IPS DF 19.7 (cell line): ENCODE measurements around the gene FOXP1.

Source experiments
- DNase-seq: peaks from one replicate; pipeline ENCODE4 v3.0.0-alpha.2; 2013; ENCODE audit warnings: low read depth, low spot score

FOXP1 gene

DNA sequence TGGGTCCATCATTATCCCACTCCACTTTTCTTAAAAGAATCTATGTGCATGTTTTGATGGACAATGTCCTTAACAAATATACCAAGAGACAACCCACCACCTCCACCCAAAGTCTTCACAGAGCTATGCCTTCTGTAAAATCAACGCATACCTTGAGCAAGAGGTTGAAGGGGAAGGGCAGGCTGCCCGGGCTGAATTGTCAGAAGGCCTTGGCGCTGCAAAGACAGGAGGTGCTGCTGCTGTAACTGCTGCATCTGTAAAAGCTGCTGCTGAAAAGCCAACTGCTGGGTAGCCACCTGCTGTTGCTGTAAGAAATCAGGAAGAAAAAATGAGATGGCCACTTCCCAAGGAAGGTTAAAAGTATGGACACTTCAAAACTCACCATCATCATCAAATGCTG, 536.7 kb downstream of the FOXP1 start:
- DNase-seq = no peak

DNA sequence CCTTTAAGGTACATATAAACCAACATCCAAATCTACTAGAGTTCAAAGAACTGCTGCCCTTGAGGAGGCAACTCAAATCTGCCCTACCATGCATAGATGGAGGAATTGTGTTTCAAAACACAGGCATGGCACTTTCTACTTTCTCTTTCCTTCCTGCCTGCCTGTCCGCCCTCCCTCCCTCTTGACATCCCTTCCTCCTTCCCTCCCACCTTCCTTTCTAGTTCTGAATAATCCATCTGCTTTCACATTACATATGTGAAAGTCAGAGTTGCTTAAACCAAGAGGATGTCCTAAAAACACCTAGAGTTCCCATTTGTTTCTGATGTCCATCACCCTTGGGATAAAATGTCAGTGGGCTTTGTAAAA, 537.6 kb downstream of the FOXP1 start:
- DNase-seq = no peak

- no peak for DNase-seq
These were observed 538.2 kb downstream of the FOXP1 start for GRCh38 chr3:71045212-71045916.

- DNase-seq = no peak
These were observed 540.8 kb downstream of the FOXP1 start for GRCh38 chr3:71042759-71043158.

DNA sequence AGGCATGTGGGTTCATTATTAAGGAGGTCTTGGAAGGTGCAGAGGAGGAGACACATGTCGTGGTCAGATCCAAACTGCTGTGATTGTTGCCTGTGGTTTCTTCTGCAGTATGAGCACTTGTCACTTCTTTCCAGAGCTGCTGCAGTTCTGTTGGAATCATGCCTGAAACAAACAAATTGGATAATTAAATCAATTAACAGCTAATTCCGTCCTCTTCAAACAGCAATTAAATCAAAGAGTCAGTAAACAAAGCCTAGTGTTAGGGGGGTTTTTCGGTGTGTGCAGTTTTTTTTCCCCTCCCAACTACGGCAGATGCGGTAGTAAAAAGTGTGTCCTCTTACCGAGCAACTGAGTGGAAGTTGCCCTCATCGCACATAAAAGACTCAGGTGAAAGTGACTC, 542.2 kb downstream of the FOXP1 start:
- DNase-seq = no peak

- no peak for DNase-seq
These were observed 544.2 kb downstream of the FOXP1 start for GRCh38 chr3:71039332-71039731.

DNA sequence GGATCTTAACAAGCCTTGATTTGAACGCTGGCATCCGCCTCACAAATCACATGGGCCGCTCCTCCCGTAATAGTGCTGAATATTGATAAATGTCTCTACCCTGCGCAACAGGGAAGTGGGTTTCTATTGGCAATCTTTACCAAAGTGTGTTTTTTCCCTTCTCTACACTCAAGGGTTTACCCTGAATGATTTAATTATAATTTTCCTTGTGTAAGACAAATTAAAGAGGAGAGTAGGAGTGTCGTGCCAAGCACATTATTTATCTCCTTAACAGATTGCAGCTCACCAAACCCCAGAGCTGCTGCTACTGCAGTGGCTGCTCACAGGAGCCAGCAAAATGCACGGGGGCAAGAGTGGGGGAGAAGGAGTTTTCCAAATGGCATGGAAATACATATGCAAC, 545.8 kb downstream of the FOXP1 start:
- DNase-seq = no peak

DNA sequence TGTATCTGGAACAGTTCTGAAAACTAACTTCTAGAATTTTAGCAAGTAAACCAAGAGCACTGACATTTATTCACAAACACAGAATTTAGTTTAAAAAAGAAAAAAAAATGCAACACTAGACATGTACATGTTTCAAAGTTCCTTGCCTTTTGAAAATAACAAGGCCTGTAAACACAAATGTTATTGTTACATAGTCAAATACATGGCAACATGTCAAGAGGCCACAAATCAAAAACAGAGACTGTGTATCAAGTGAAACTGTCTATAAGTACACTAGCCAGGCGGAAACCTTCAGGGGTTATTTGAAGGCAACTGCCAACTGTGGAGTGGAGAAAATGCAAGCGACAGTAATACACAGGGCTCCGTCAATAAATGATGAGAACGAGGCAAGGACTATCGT, 547.6 kb downstream of the FOXP1 start:
- no peak for DNase-seq

- DNase-seq = no peak
These were observed 548.2 kb downstream of the FOXP1 start for GRCh38 chr3:71035314-71035713.

DNA sequence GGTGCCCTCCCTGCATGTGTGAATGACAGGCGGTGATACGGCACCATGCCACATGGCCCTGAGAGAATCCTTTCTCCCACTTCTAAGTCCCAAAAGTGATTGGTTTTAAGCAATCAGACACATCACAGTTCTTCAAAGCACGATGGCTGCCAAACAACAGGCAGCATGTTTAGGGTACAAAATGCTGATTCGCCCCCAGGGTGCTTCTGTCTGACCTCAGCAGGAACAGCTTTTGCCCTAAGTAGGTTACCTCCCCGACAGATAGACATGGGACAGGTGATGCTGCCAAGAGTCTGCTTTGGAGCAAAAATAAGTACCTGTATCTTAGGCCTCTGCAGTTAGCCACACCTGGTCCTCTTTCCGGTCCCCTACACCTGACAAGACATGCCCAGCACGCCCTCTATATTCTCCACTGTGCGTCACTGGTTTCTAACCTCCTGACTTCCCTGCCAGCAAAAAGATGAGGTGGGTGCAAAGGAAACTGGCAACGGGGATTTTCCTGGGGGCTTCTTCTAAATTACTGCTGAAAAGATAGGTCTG, 549.8 kb downstream of the FOXP1 start:
- no peak for DNase-seq

GRCh38 chr3:71031914-71032521, 551.5 kb downstream of the FOXP1 start:
- DNase-seq = no peak

- no peak for DNase-seq
These were observed 552.3 kb downstream of the FOXP1 start for GRCh38 chr3:71031181-71031580.

DNA sequence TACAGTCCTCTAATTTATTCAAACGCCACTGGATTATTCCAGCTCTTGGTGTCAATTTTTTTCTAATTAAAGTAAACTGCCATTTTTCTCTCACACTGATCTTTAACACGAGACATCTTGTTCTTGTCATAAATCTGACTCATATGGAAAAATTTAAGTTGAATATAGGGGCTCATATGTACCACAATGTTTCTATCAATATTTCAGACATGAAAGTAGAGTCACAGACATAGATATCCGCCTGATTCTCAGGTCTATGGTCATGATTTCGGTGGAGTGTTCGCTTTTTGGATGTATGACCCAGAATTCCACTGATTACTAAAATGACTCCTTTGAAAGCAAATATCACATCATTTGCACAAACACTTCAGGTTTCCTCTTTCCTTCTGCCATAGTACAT, 552.8 kb downstream of the FOXP1 start:
- DNase-seq = no peak

DNA sequence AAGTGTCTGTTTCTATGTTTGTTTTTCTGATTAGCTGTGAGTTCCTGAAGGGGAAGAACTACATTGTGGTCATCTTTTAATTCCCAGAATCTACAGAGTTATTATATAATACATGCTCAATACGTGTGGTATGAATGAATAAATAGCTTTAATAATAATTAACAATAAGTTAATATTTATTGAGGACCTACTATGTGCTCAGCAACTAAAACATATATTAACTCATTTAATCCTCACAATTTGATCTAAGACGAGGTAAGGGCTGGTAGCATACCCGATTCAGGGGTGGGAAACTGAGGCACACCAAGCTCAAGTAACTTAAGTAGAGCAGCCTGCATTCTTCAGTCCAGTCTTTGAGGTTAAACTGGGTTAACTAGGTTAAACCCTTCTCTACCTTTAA, 553.8 kb downstream of the FOXP1 start:
- DNase-seq = no peak

DNA sequence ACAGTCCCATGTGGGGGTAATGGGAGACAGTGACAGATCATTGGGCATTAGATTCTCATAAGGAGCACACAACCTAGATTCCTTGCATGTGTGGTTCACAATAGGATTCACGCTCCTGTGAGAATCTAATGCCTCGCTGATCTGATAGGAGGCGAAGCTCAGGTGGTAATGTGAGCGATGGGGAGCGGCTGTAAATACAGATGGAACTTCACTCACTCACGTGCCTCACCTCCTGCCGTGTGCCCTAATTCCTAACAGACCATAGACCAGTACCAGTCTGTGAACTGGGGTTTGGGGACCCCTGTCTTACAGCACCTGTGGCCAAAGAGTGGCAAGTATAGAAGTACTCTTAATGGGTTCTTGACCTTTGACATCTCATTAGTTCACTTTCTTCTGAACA, 554.7 kb downstream of the FOXP1 start:
- no peak for DNase-seq

GRCh38 chr3:71028184-71028583, 555.3 kb downstream of the FOXP1 start:
- no peak for DNase-seq

- no peak for DNase-seq
These were observed 556.6 kb downstream of the FOXP1 start for GRCh38 chr3:71026634-71027578.

DNA sequence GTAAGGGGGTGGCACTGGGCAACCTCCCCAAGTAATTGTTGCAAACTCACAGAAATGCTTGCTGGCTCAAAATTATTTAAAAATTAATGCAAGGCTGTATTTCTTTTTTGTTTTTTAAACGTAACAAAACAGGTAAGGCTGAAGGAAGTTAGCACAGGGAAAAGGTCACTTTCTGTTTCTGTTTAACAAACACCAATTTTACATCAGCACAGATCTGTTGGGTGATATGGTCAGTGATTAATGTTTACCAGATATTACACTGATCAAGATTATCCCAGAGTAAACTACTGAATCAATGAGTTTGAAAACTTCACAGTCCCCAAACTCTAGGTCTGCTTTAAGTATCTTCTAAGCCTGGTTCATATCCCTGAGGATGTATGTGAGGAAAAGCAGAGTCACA, 558.0 kb downstream of the FOXP1 start:
- no peak for DNase-seq

GRCh38 chr3:71025010-71025409, 558.5 kb downstream of the FOXP1 start:
- DNase-seq = no peak

GRCh38 chr3:71022551-71023335, 560.8 kb downstream of the FOXP1 start:
- peak; percentile 75 for DNase-seq

GRCh38 chr3:71018799-71019198, 564.7 kb downstream of the FOXP1 start:
- no peak for DNase-seq
